ENCODE results near the gene DRAM1. TPM values are rescaled to one million over a fixed set of nuclear protein-coding genes. Genes with fewer than 3 reads are reported as not detected.
A peak's percentile ranks its signal among the peaks of the same experiment; 100 is the strongest.

Gene DRAM1
- total RNA-seq, 4 donors from 2014 or later: 1.4 to 15.0 (median 6.0) TPM

DNA sequence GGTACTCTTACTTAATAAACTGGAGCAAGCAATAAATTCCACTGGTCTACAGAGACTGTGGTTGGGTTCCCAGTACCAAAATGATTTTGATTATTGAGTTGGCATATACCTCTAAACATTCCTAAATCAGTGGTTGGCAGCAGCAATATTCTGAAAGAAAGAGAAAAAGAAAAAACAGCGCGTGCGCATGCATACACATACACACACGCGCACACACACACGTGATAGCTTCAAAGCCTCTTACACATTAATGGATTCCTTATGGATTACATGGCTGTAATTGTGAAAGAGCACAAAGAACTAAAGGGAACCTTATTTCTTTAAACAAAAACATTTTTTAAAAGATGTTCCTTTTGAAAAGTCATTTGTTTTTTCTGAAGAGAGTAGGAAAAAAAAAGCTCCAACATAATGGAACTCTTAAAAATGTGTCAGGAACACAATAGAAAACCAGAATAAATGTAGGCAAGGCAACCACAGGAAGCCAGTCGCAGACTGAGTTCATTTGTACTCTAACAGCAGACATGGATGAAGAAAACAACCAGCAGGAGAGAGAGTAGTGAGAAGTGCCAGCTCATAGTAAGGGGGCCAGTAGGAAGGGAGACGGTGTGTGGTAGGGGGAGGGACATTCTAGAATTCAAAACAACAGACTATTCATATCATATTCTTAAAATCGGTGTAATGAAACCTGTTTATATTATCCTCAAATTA lies 80.0 kb downstream of the DRAM1 start:
- DNase-seq: no peak
- peaks cover 0 to 4% (median 0%) of the 10 kb centered on the region in 3 donors for H3K9me3 ChIP-seq
- H3K4me3 ChIP-seq: no peak overlapping the region
- no peaks in the 10 kb centered on the region for H3K27me3 ChIP-seq
- no peaks in the 10 kb centered on the region for H3K4me1 ChIP-seq
- intact Hi-C loops (cut with DNase I): no loop called here
- no peaks in the 10 kb centered on the region for H3K36me3 ChIP-seq
- TF ChIP-seq, protein P1, sequence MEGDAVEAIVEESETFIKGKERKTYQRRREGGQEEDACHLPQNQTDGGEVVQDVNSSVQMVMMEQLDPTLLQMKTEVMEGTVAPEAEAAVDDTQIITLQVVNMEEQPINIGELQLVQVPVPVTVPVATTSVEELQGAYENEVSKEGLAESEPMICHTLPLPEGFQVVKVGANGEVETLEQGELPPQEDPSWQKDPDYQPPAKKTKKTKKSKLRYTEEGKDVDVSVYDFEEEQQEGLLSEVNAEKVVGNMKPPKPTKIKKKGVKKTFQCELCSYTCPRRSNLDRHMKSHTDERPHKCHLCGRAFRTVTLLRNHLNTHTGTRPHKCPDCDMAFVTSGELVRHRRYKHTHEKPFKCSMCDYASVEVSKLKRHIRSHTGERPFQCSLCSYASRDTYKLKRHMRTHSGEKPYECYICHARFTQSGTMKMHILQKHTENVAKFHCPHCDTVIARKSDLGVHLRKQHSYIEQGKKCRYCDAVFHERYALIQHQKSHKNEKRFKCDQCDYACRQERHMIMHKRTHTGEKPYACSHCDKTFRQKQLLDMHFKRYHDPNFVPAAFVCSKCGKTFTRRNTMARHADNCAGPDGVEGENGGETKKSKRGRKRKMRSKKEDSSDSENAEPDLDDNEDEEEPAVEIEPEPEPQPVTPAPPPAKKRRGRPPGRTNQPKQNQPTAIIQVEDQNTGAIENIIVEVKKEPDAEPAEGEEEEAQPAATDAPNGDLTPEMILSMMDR (IDR thresholded peaks at IDR 0.05): no peak
- no peak for TF ChIP-seq POLR2A (IDR thresholded peaks at IDR 0.05)
- 59 to 63% methylated on average over 9 of the region's 9 CpGs for WGBS, 2 donors
- peak overlapping the region in 1 of 4 donors; percentile 54 for H3K27ac ChIP-seq

DNA sequence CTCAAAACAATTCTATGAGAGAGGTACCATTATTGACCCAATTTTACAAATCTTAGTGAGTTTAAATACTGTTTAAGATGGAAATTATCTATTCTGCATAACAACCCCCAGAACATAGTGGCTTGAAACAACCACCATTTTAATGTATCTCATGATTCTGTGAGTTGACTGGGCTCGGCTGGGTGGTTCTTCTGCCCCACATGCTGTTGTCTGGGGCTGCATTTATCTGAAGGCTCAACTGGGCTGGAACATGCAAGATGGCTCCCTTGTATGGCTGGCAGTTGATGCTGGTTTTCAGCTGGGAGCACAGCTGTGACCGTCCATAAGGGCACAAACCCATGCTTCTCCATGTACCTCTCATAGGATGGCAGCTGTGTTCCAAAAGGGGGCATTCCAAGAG lies 82.2 kb downstream of the DRAM1 start:
- no peak for TF ChIP-seq POLR2A (IDR thresholded peaks at IDR 0.05)
- TF ChIP-seq, protein P1 (IDR thresholded peaks at IDR 0.05): no peak
- no peak overlapping the region for H3K4me3 ChIP-seq
- H3K9me3 ChIP-seq: peaks cover 0 to 4% (median 0%) of the 10 kb centered on the region in 3 donors
- H3K27ac ChIP-seq: no peak overlapping the region
- no peaks in the 10 kb centered on the region for H3K27me3 ChIP-seq
- intact Hi-C loops (cut with DNase I): no loop called here
- no peak for DNase-seq
- H3K4me1 ChIP-seq: no peaks in the 10 kb centered on the region
- H3K36me3 ChIP-seq: no peaks in the 10 kb centered on the region
- 67 to 78% methylated on average over 1 to 2 of the region's 2 CpGs for WGBS, 2 donors

DNA sequence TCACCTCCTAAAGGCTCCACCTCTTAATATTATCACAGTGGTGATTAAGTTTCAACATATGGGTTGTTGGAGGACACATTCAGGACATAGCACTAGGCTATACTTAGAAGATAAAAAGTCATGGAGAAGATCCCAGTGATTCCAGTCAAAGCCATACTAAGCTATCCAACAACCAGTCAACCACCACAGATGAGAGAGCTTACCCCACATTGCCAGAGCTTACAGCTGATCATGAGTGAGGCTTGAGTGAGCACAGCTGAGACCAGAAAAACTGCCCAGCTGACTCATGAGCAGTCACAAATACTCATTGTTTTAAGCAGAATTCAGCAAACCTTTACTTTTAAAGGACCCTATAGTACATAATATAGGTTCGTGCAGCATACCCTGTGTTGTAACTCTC lies 85.1 kb downstream of the DRAM1 start:
- H3K27ac ChIP-seq: no peak overlapping the region
- H3K9me3 ChIP-seq: peaks cover 0 to 4% (median 0%) of the 10 kb centered on the region in 3 donors
- no peaks in the 10 kb centered on the region for H3K36me3 ChIP-seq
- H3K4me3 ChIP-seq: no peak overlapping the region
- intact Hi-C loops (cut with DNase I): no loop called here
- TF ChIP-seq, protein P1 (IDR thresholded peaks at IDR 0.05): no peak
- no peak for TF ChIP-seq POLR2A (IDR thresholded peaks at IDR 0.05)
- 52 to 83% methylated on average over 1 of the region's 1 CpG for WGBS, 2 donors
- H3K27me3 ChIP-seq: no peaks in the 10 kb centered on the region
- DNase-seq: no peak
- no peaks in the 10 kb centered on the region for H3K4me1 ChIP-seq

DNA sequence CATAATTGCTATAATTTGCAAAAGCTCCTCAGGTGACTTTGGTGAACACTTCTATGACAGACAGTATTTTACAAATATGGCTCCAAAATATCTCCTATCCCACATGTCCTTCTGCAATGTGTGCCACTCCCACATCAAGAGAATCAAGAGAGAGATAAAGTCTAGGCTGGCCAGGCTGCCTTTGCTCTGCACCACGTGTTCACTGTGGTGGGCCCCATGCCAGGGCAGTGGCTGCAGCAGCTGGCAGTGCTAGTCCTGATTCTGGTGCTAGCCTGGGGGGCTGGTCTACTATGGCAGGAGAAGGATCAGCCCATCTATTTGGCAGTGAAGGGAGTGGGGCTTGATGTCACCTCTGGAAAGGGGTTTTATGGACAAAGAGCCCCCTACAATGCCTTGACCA lies 86.3 kb downstream of the DRAM1 start:
- TF ChIP-seq, protein P1 (IDR thresholded peaks at IDR 0.05): no peak
- TF ChIP-seq POLR2A (IDR thresholded peaks at IDR 0.05): no peak
- Histone ChIP-seq H3K4me3 (no peak overlapping the region), H3K36me3 (no peaks in the 10 kb centered on the region), H3K27me3 (no peaks in the 10 kb centered on the region), H3K4me1 (no peaks in the 10 kb centered on the region), H3K27ac (no peak overlapping the region), H3K9me3 (peaks cover 0 to 4% (median 0%) of the 10 kb centered on the region in 3 donors)
- no peak for DNase-seq
- WGBS, 2 donors: no CpG with 5 or more reads among the region's 1 CpG
- intact Hi-C loops (cut with DNase I): no loop called here

DNA sequence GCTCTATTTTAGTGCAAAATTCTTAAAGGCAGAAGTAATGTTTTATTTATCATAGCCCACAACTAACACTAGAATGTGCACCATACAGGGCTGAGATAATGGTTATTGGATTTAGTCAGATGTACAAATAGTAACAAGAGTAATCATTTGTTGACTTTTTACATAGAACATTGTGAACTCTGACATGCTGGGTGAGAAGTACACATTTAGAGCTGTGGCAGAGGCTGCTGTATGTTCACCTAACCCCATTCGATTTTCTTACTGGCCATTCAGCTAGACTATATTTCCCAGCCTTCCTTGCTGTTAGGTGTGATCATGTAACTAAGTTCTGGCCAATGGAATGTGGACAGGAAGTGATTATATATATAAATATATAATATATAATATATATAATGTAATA lies 89.1 kb downstream of the DRAM1 start:
- H3K4me3 ChIP-seq: no peak overlapping the region
- no peaks in the 10 kb centered on the region for H3K4me1 ChIP-seq
- no peaks in the 10 kb centered on the region for H3K27me3 ChIP-seq
- intact Hi-C loops (cut with DNase I): no loop called here
- no peak for TF ChIP-seq POLR2A (IDR thresholded peaks at IDR 0.05)
- TF ChIP-seq, protein P1 (IDR thresholded peaks at IDR 0.05): no peak
- no peak overlapping the region for H3K27ac ChIP-seq
- no peak for DNase-seq
- H3K9me3 ChIP-seq: no peaks in the 10 kb centered on the region
- 67 to 81% methylated on average over 1 of the region's 1 CpG for WGBS, 2 donors
- no peaks in the 10 kb centered on the region for H3K36me3 ChIP-seq
